GM12874 (cell line): ENCODE results near the gene FBXO46.

Source experiments
- TF ChIP-seq, protein P1 (sequence below): IDR thresholded peaks from 2 replicates; pipeline ENCODE4 v1.5.1; 2011; ENCODE audit warnings: low read depth, mild to moderate bottlenecking, control low read depth, low read length, moderate library complexity; ENCODE audit not compliant: insufficient read depth

Gene FBXO46, protein sequence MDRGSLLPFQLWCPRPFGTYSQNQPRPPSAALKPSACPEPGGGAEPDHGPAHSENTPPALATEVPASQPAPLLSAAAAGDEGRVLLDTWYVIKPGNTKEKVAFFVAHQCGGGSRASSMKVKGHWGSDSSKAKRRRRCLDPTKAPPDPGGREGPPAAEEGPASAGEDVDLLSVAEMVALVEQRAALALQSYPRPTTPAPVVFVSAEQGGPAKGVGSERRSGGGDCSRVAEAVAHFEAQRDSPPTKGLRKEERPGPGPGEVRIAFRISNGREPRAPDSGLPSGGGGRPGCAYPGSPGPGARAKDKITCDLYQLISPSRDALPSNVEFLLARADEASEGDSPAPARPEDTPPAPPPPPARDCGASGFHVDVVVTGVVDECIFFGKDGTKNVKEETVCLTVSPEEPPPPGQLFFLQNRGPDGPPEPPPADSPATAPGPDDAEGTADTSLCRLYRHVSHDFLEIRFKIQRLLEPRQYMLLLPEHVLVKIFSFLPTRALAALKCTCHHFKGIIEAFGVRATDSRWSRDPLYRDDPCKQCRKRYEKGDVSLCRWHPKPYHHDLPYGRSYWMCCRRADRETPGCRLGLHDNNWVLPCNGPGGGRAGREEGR

DNA sequence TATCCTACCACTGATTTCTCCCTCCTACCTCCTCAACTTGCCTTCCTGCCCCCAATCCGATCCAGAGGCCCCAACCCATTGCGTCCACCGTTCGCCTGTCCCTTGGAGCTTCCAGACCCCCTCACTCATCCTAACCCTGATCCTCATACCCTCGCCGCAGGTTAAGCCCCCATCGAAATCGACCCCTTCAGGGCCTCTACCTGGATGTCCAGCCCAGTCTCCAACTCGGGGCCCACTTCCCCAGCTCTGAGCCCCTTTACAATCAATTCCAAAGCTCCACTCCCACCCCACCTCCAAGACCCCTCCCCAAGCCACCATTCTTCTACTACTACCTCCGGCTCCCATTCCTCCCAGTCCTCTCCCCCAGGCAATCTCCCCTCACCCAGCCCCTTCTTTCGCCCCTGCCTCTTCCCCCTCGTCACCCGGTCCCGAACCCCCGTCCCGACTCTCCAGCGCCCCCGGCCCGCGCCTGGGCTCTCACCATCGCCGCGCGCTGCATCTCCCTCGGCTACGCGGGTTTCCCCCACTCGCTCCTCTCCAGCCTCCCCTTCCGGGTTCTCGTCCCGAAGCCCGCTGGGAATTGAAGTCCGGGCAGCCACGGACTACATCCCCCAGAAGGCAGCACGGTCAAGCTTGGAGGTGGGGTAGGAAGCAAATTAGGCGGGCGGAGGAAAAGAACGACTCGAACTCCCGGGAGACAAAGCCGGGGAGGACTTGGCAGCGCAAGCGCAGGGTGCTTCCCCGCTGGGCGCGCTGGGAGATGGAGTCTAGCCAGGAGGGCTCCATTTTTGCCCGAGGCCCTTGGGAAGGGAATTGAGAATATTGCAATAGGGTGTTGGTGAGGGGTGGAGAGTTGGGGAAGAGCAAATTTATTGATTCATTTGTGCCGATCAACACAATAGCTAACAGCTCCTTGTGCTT is at the start of gene FBXO46:
TSS of gene FBXO46 (minus strand) at position 529 of the 921 bp plus-strand sequence. CDS start 17,401 bp downstream, outside the sequence.
- TF ChIP-seq, protein P1, sequence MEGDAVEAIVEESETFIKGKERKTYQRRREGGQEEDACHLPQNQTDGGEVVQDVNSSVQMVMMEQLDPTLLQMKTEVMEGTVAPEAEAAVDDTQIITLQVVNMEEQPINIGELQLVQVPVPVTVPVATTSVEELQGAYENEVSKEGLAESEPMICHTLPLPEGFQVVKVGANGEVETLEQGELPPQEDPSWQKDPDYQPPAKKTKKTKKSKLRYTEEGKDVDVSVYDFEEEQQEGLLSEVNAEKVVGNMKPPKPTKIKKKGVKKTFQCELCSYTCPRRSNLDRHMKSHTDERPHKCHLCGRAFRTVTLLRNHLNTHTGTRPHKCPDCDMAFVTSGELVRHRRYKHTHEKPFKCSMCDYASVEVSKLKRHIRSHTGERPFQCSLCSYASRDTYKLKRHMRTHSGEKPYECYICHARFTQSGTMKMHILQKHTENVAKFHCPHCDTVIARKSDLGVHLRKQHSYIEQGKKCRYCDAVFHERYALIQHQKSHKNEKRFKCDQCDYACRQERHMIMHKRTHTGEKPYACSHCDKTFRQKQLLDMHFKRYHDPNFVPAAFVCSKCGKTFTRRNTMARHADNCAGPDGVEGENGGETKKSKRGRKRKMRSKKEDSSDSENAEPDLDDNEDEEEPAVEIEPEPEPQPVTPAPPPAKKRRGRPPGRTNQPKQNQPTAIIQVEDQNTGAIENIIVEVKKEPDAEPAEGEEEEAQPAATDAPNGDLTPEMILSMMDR: peak; percentile 39; the same call in 1 of the 2 replicates

DNA sequence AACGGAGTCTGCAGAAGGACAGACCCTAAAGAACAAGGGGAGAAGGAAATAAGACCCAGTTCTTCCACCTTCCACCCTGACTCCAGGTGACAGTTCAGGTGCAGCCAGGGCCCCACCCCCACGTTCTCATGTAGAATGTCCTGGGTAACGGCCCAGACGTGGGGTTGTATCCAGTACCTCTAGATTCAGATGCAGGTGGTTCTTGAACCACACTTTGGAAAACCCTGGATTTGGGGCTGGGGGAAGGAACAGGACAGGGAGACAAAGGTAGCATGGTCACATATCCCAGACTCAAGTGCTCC is 49.4 kb upstream of the FBXO46 start:
- TF ChIP-seq, protein P1: no peak

DNA sequence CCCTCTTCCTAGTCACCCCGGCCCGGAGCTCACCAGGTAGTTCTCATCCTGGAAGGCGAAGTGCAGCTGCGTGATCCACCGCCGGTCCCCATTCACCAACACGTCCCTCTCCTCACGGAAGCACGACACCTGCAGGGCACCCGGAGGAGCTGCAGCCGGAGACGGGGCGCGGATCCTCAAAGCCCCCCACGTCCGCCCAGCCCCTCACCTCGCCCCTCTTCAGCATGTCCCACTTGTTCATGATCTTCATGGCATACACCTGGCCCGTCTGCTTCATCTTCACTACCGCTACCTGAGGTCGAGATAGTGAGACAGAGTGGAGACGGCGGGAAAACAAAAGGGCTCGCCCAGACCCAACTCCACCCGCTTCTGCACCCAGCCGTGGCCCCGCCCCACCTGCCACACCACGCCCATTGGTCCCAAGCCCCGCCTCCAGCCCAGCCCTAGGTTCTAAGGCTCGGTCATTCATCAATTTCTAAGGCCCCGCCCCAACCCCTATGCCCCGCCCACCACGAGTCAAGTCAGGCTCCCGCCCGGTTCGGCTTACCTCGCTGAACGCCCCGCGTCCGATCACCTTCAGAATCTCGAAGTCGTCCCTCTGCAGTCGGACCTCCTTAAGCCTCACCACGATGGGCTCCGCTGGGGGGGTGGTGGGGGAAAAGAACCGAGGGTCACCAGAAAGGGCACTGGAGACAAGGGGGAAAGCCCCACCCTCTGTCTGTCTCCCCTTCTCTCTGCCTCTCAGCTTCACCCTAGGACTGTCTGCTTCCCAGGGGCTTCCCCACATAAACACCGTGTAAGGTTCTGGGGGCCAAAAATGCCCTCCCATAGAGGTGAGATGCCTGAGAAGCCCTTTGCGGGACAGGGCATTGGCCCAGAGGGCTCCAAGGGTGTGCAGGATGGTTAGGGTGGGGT is 48.8 kb upstream of the FBXO46 start:
- TF ChIP-seq, protein P1: peak; percentile 90

DNA sequence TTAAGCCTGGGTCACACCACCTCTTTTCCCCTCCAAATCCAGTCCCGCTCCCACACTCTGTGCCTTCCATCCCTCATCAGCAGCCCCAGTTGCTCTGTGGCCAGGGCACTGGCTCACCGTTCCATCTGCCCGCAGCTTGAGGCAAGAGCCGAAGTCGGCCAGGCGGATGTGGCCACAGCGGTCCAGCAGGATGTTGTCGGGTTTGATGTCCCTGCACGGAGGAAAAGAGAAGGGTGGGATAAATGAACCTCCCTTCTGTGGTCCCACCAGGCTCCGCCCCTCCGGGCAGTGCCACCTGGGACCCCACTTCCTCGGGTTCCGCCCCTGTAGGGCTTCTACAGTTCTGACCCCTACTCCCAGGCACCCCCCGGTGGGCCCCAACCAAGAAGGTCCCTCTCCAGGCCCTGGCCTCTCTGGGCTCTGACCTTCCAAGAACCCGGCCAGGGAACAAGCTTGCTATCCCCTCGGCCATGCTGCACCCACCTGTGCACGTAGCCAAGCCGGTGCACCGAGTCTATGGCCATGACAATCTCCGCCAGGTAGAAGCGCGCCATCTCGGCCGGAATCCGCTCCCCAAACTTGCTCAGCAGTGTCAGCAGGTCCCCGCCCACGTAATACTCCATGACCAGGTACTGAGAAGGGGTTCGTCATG is 47.4 kb upstream of the FBXO46 start:
- TF ChIP-seq, protein P1: no peak

DNA sequence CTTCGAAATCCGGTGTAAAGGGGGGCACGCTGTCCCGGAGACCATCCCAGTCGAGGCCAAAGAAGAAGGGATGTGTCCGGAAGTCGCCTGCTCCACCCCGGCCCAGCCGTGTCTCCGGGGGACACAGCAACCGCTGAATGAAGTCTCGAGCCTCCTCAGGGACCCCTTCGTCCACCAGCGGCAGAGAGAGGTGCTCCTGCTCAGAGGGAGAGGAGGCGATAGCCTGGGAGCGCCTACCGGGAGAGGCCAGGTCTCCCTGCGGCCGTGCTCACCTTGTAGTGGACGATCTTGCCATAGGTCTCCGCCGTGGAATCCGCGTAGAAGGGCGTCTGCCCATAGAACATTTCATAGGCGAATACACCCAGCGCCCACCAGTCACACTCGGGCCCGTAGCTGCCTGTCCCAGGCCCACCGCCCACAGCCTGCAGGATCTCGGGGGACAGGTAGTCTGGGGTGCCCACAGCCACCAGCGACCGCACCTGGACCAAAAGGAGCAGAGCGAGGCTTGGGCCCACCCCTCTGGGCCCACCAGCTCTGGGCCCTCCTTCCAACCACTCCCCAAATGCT is 46.8 kb upstream of the FBXO46 start:
- TF ChIP-seq, protein P1: no peak

DNA sequence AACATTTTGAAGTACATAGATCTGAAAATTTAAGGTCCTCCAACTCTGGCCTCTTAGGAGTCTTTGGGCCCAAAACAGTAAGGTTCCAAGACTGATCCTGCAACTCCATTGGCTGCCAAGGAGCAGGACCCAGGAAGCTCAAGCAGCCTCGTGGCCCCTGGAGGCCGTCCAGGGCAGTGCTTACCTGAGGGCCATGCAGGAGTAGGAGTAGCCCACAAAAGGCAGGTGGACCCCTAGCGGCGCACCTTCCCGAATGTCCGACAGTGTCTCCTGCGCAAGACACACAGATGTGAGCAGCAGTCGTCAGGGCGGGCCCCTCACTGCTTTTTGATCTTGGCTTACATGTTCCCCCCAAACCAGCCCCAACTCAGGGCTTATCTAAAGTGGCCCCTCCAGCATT is 44.1 kb upstream of the FBXO46 start:
- TF ChIP-seq, protein P1: peak; percentile 22; the same call in 1 of the 2 replicates
